Spleen (tissue), 11 donors: Measurements from ENCODE around the gene AVPI1. TPM values are rescaled to one million over a fixed set of nuclear protein-coding genes. Genes with fewer than 3 reads are reported as not detected.

Experiments used
- DNase-seq: peaks from one replicate; pipeline ENCODE4 v3.0.0-alpha.2; 2020
- H3K27ac ChIP-seq, 8 donors: fragments of 200-600 bp; sonication (generic) in 7 of 8; 1 replicate in 4 of 8; 2 replicates in 4 of 8; pipeline versions ENCODE4 v1.5.0 to v1.8.0; 2016 to 2021; ENCODE audit warnings: inconsistent platforms in 4 of 8, mild to moderate bottlenecking in 4 of 8, moderate library complexity in 1 of 8
- H3K27me3 ChIP-seq, 7 donors: fragments of 200-600 bp; sonication (generic) in 6 of 7; replicated peaks in 1 of 7; 1 replicate in 4 of 7; 2 replicates in 3 of 7; pipeline versions ENCODE4 v1.5.0 to v1.8.0; 2016 to 2021; ENCODE audit warnings: inconsistent platforms in 3 of 7, mild to moderate bottlenecking in 1 of 7
- H3K36me3 ChIP-seq, 6 donors: fragments of 200-600 bp; sonication (generic) in 5 of 6; 1 replicate in 4 of 6; 2 replicates in 2 of 6; pipeline versions ENCODE4 v1.5.0 to v1.8.0; 2016 to 2021; ENCODE audit warnings: inconsistent platforms in 2 of 6
- H3K4me1 ChIP-seq, 6 donors: fragments of 200-600 bp; sonication (generic) in 5 of 6; 1 replicate in 3 of 6; 2 replicates in 3 of 6; pipeline versions ENCODE4 v1.5.0 to v1.8.0; 2016 to 2021; ENCODE audit warnings: inconsistent platforms in 3 of 6
- H3K4me3 ChIP-seq, 8 donors: fragments of 200-600 bp; sonication (generic) in 7 of 8; 1 replicate in 4 of 8; 2 replicates in 4 of 8; pipeline versions ENCODE4 v1.5.0 to v1.8.0; 2016 to 2021; ENCODE audit warnings: inconsistent platforms in 4 of 8, mild to moderate bottlenecking in 4 of 8, moderate library complexity in 2 of 8
- H3K9me3 ChIP-seq, 8 donors: fragments of 200-600 bp; sonication (generic) in 7 of 8; 1 replicate in 4 of 8; 2 replicates in 4 of 8; pipeline versions ENCODE4 v1.5.0 to v1.8.0; 2016 to 2021; ENCODE audit warnings: inconsistent platforms in 4 of 8
- POLR2A ChIP-seq, 3 donors: fragments of 450-650 bp; IDR thresholded peaks; one replicate each; pipeline ENCODE4 v1.5.1; 2017; ENCODE audit warnings: antibody characterized with exemption in 3 of 3, mild to moderate bottlenecking in 1 of 3
- POLR2AphosphoS5 ChIP-seq, 3 donors: sonication (generic); formaldehyde crosslinking; IDR thresholded peaks; one replicate each; pipeline ENCODE4 v1.5.1; 2017; ENCODE audit warnings: antibody characterized with exemption in 3 of 3
- WGBS, 5 donors: extraction: QIAGEN DNeasy Blood & Tissue Kit in 3 of 5; methylation state at CpG; one replicate each; pipeline versions ENCODE4 v1.1.5 to v1.1.7; 2013 to 2018; 5-methylcytosine and 5-hydroxymethylcytosine counted together
- intact Hi-C: fragments of 100-400 bp; cut with DNase I; formaldehyde crosslinking; loops from one replicate; pipeline ENCODE4 v1.15.0; 2023; ENCODE audit warnings: low total_unique reads
- polyA plus RNA-seq, 3 donors: library from polyadenylated mRNA; stranded (reverse); fragments of 200-250 nt; gene quantifications; one replicate each; pipeline ENCODE4 v1.2.1, GENCODE V29; 2013
- total RNA-seq, 7 donors: library from RNA; depleted of rRNA in 3 of 7; stranded (reverse); fragments of >200 nt in 3 of 7; fragmentation: NEBNext Ultra II Directional in 4 of 7; extraction: Animal tissue kit (Norgen Biotek cat#: 25700) in 4 of 7; gene quantifications; one replicate each; pipeline versions ENCODE4 v1.1.0 to v1.2.1, GENCODE V29; 2016 to 2021
- TF ChIP-seq, protein P1 (sequence below), 11 experiments: fragments of 200-600 bp in 7 of 11; fragments of 450-650 bp in 4 of 11; sonication (generic) in 4 of 11; IDR thresholded peaks in 8 of 11; conservative IDR thresholded peaks in 3 of 11; 1 replicate in 7 of 11; 2 replicates in 4 of 11; pipeline versions ENCODE4 v1.4.0 to v1.8.0; 2016 to 2021; ENCODE audit warnings: antibody characterized with exemption in 11 of 11, inconsistent platforms in 4 of 11, mild to moderate bottlenecking in 1 of 11
- donor health status: healthy with polysubstance abuse.
- donor health status: DM: no; HTN: no; CAD: no; lungs with moderate emphysema.
- donor health status: DM: no; HTN: no; CAD: no.
- donor health status: Bipolar disorder and iron deficiency.
- donor health status: healthy.
- donor health status: DM: no; HTN: no; CAD: no.
- donor health status: DM: yes; HTN: yes; CAD: no.

AVPI1 gene
- total and polyA plus RNA-seq, 10 donors, result 4.0 to 35.8 (median 14.3) TPM

GRCh38 chr10:97721871-97722780 is 35.1 kb upstream of the AVPI1 start:
- DNase-seq, result peak; percentile 30
- WGBS, 5 donors, result 79 to 88% (median 86%) methylated on average over 12 of the region's 12 CpGs
- H3K27ac ChIP-seq, result no peak overlapping the region
- H3K4me3 ChIP-seq, result no peak overlapping the region
- peaks cover 0 to 24% (median 14%) of the 10 kb centered on the region in 6 donors for H3K4me1 ChIP-seq
- intact Hi-C loops, result no loop called here
- TF ChIP-seq POLR2A (IDR thresholded peaks at IDR 0.05) (no peak), POLR2AphosphoS5 (IDR thresholded peaks at IDR 0.05) (no peak)
- TF ChIP-seq, protein P1, sequence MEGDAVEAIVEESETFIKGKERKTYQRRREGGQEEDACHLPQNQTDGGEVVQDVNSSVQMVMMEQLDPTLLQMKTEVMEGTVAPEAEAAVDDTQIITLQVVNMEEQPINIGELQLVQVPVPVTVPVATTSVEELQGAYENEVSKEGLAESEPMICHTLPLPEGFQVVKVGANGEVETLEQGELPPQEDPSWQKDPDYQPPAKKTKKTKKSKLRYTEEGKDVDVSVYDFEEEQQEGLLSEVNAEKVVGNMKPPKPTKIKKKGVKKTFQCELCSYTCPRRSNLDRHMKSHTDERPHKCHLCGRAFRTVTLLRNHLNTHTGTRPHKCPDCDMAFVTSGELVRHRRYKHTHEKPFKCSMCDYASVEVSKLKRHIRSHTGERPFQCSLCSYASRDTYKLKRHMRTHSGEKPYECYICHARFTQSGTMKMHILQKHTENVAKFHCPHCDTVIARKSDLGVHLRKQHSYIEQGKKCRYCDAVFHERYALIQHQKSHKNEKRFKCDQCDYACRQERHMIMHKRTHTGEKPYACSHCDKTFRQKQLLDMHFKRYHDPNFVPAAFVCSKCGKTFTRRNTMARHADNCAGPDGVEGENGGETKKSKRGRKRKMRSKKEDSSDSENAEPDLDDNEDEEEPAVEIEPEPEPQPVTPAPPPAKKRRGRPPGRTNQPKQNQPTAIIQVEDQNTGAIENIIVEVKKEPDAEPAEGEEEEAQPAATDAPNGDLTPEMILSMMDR (IDR thresholded peaks at IDR 0.05 in 8 of 11, conservative IDR thresholded peaks at IDR 0.05 in 3 of 11), result no peak
- H3K36me3 ChIP-seq, result no peaks in the 10 kb centered on the region
- H3K27me3 ChIP-seq, result peaks cover 0 to 6% (median 0%) of the 10 kb centered on the region in 7 donors
- no peaks in the 10 kb centered on the region for H3K9me3 ChIP-seq

GRCh38 chr10:97719602-97720001 is 32.6 kb upstream of the AVPI1 start:
- WGBS, 5 donors, result 90 to 99% (median 96%) methylated on average over 1 to 2 of the region's 2 CpGs
- intact Hi-C loops, result no loop called here
- H3K4me3 ChIP-seq, result no peak overlapping the region
- H3K36me3 ChIP-seq, result no peaks in the 10 kb centered on the region
- TF ChIP-seq POLR2AphosphoS5 (IDR thresholded peaks at IDR 0.05) (no peak), POLR2A (IDR thresholded peaks at IDR 0.05) (no peak)
- TF ChIP-seq, protein P1 (IDR thresholded peaks at IDR 0.05 in 8 of 11, conservative IDR thresholded peaks at IDR 0.05 in 3 of 11), result no peak
- peaks cover 2 to 47% (median 26%) of the 10 kb centered on the region in 6 donors for H3K4me1 ChIP-seq
- H3K9me3 ChIP-seq, result no peaks in the 10 kb centered on the region
- H3K27me3 ChIP-seq, result peaks cover 0 to 4% (median 0%) of the 10 kb centered on the region in 7 donors
- no peak overlapping the region for H3K27ac ChIP-seq
- DNase-seq, result no peak

DNA sequence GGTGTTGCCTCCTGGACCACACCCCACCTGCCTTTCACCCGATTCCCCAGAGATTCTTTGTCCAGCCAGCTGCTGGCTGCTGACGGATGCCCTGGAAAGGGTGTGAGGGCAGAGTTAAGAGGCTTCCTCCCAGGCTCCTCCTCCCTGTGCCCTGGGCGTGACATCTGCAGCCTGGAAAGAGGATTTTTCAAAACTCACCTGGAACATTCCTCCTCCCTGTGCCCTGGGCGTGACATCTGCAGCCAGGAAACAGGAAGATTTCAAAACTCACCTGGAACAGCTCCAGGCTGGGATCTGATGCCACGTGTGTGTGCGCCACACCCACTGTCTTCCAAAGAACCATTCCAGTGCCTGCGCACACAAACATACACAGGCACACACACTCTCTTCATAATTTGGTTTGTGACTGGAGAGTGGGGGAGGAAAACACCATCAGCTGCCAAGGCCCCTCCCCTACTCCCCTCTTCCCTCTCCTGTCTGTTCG is 31.7 kb upstream of the AVPI1 start:
- peaks cover 2 to 55% (median 33%) of the 10 kb centered on the region in 6 donors for H3K4me1 ChIP-seq
- DNase-seq, result peak; percentile 67
- intact Hi-C loops, result no loop called here
- H3K9me3 ChIP-seq, result no peaks in the 10 kb centered on the region
- 46 to 72% (median 53%) methylated on average over 8 of the region's 8 CpGs for WGBS, 5 donors
- H3K27ac ChIP-seq, result peak overlapping the region in 2 of 8 donors; percentile 21 to 47
- TF ChIP-seq, protein P1 (IDR thresholded peaks at IDR 0.05 in 8 of 11, conservative IDR thresholded peaks at IDR 0.05 in 3 of 11), result no peak
- no peak for TF ChIP-seq POLR2A (IDR thresholded peaks at IDR 0.05)
- no peak for TF ChIP-seq POLR2AphosphoS5 (IDR thresholded peaks at IDR 0.05)
- no peak overlapping the region for H3K4me3 ChIP-seq
- peaks cover 0 to 11% (median 4%) of the 10 kb centered on the region in 7 donors for H3K27me3 ChIP-seq
- no peaks in the 10 kb centered on the region for H3K36me3 ChIP-seq

DNA sequence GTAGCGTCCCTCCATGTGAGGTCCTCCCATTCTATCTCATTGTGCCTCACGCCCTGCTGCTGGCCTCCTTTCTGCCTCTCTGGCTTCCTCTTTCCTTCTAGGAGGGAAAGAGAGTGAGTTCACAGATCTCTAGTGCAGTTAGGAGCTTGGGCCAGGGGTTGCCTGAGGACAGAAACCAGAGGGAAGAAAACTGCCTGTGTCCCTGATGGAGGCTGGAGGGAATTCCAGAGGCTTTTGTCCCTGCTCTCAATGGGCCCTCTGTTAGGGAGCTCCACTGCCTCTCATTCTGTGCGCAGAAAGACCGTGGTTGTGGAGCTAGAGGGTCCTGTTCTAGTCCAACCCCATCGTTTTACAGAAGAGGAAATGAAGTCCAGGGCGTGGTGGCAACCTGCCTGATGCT is 31.1 kb upstream of the AVPI1 start:
- Histone ChIP-seq H3K9me3 (no peaks in the 10 kb centered on the region), H3K36me3 (no peaks in the 10 kb centered on the region), H3K4me3 (no peak overlapping the region), H3K4me1 (peaks cover 3 to 59% (median 37%) of the 10 kb centered on the region in 6 donors), H3K27ac (peak overlapping the region in 2 of 8 donors; percentile 21 to 47), H3K27me3 (peaks cover 0 to 15% (median 5%) of the 10 kb centered on the region in 7 donors)
- DNase-seq, result peak; percentile 17
- 54 to 69% (median 57%) methylated on average over 6 of the region's 6 CpGs for WGBS, 5 donors
- intact Hi-C loops, result no loop called here
- TF ChIP-seq POLR2A (IDR thresholded peaks at IDR 0.05), result no peak
- no peak for TF ChIP-seq POLR2AphosphoS5 (IDR thresholded peaks at IDR 0.05)
- TF ChIP-seq, protein P1 (IDR thresholded peaks at IDR 0.05 in 8 of 11, conservative IDR thresholded peaks at IDR 0.05 in 3 of 11), result no peak
